ENCODE results near the gene FTO.

The FTO gene

DNA sequence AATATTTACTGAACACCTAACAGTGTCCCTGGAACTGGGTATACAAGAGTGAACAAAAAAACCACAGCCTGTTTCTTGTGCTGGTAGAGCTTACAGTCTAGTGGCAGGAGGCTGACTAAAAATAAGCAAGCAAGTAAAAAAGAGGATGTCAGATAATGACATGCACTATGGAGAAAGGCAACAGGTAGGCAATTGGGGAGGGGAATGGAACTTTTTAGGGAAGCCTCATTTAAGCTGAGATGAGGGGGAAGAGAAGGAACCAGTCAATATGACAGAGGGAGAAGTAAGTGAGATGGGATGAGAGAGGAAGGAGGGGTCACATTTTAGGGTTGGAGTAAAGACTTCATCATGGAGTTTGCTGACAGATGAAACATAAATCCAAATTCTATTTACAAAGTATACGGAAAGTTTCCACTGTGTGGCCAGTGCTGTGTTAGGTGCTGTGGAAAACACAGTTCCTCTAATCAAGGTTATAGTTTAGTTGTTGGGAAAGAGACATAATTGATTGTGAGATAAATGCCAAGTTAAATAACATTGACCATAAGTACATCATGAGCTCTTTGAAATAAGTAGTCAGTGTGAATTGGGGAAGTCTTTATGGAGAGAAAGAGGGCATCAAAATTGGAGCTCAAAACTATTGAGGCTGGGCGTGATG lies 251.4 kb downstream of the FTO start:
- Histone ChIP-seq H3K27me3 (no peaks in the 10 kb centered on the region), H3K36me3 (no peaks in the 10 kb centered on the region), H3K4me1 (ENCODE audit: control insufficient read depth in 1 of 2, insufficient read depth in 1 of 2, low read depth in 1 of 2, low read length in 1 of 2) (peaks cover 6 to 14% of the 10 kb centered on the region in 2 experiments), H3K4me3 (ENCODE audit: low read depth in 1 of 2, low read length in 1 of 2) (no peak overlapping the region), H3K27ac (no peak overlapping the region), H3K9me3 (no peaks in the 10 kb centered on the region)
- TF ChIP-seq, protein P1, sequence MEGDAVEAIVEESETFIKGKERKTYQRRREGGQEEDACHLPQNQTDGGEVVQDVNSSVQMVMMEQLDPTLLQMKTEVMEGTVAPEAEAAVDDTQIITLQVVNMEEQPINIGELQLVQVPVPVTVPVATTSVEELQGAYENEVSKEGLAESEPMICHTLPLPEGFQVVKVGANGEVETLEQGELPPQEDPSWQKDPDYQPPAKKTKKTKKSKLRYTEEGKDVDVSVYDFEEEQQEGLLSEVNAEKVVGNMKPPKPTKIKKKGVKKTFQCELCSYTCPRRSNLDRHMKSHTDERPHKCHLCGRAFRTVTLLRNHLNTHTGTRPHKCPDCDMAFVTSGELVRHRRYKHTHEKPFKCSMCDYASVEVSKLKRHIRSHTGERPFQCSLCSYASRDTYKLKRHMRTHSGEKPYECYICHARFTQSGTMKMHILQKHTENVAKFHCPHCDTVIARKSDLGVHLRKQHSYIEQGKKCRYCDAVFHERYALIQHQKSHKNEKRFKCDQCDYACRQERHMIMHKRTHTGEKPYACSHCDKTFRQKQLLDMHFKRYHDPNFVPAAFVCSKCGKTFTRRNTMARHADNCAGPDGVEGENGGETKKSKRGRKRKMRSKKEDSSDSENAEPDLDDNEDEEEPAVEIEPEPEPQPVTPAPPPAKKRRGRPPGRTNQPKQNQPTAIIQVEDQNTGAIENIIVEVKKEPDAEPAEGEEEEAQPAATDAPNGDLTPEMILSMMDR (IDR thresholded peaks at IDR 0.05), result no peak

GRCh38 chr16:53958341-53958880 lies 254.5 kb downstream of the FTO start:
- Histone ChIP-seq H3K4me3 (ENCODE audit: low read depth in 1 of 2, low read length in 1 of 2) (no peak overlapping the region), H3K27me3 (no peaks in the 10 kb centered on the region), H3K4me1 (ENCODE audit: control insufficient read depth in 1 of 2, insufficient read depth in 1 of 2, low read depth in 1 of 2, low read length in 1 of 2) (no peaks in the 10 kb centered on the region), H3K9me3 (no peaks in the 10 kb centered on the region), H3K27ac (no peak overlapping the region), H3K36me3 (no peaks in the 10 kb centered on the region)
- TF ChIP-seq, protein P1 (IDR thresholded peaks at IDR 0.05), result no peak

GRCh38 chr16:53960050-53960812 lies 256.3 kb downstream of the FTO start:
- H3K27me3 ChIP-seq, result no peaks in the 10 kb centered on the region
- no peaks in the 10 kb centered on the region for H3K36me3 ChIP-seq
- TF ChIP-seq, protein P1 (IDR thresholded peaks at IDR 0.05), result no peak
- H3K4me3 ChIP-seq (ENCODE audit: low read depth in 1 of 2, low read length in 1 of 2), result no peak overlapping the region
- H3K27ac ChIP-seq, result no peak overlapping the region
- no peaks in the 10 kb centered on the region for H3K9me3 ChIP-seq
- no peaks in the 10 kb centered on the region for H3K4me1 ChIP-seq (ENCODE audit: control insufficient read depth in 1 of 2, insufficient read depth in 1 of 2, low read depth in 1 of 2, low read length in 1 of 2)

DNA sequence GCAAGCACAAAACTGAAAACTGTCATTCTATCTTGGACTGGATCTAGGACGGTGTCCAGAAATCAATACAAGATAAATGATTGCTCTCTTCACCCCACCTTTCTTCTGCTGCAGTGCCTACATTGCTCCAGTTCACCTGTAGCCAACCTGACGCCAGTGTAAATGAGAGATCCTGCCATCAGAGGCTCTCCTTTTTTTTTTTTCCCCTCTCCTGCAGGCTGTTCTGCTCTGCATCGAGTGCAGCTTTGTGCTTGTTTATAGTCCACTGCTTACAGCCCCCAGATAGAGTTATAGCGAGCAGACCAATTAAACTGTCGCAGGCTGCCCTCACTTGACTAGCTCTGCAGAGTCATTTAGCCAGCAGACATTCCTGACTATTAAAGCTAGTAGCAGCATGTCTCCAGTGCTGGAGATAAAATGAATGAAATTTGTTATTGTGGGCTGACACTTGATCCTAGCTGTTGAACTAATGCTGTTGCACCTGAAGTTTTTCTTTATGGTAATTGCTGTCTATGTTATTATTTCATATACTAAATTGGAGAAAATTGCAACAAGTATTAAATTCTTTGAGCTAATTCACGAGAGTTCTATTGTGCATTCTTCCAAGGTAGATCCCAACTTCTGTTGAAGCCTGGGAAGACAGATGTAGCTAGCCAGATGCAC lies 257.1 kb downstream of the FTO start:
- no peaks in the 10 kb centered on the region for H3K4me1 ChIP-seq (ENCODE audit: control insufficient read depth in 1 of 2, insufficient read depth in 1 of 2, low read depth in 1 of 2, low read length in 1 of 2)
- H3K27ac ChIP-seq, result no peak overlapping the region
- TF ChIP-seq, protein P1 (IDR thresholded peaks at IDR 0.05), result no peak
- H3K27me3 ChIP-seq, result no peaks in the 10 kb centered on the region
- no peaks in the 10 kb centered on the region for H3K9me3 ChIP-seq
- H3K4me3 ChIP-seq (ENCODE audit: low read depth in 1 of 2, low read length in 1 of 2), result no peak overlapping the region
- H3K36me3 ChIP-seq, result no peaks in the 10 kb centered on the region

GRCh38 chr16:53962041-53962440 lies 258.1 kb downstream of the FTO start:
- no peaks in the 10 kb centered on the region for H3K9me3 ChIP-seq
- no peaks in the 10 kb centered on the region for H3K4me1 ChIP-seq (ENCODE audit: control insufficient read depth in 1 of 2, insufficient read depth in 1 of 2, low read depth in 1 of 2, low read length in 1 of 2)
- no peaks in the 10 kb centered on the region for H3K36me3 ChIP-seq
- H3K4me3 ChIP-seq (ENCODE audit: low read depth in 1 of 2, low read length in 1 of 2), result no peak overlapping the region
- no peaks in the 10 kb centered on the region for H3K27me3 ChIP-seq
- TF ChIP-seq, protein P1 (IDR thresholded peaks at IDR 0.05), result no peak
- no peak overlapping the region for H3K27ac ChIP-seq

All from neutrophil (primary cell).